IPS-18c (cell line): ENCODE measurements around the gene ZMAT5.
A peak's percentile ranks its signal among the peaks of the same experiment; 100 is the strongest.

ENCODE experiments used
- H3K4me3 ChIP-seq: 2 replicates; pipeline ENCODE4 v1.7.0; 2013; ENCODE audit warnings: low read depth, mild to moderate bottlenecking, low read length, moderate library complexity; ENCODE audit not compliant: insufficient read depth
- H3K9me3 ChIP-seq: one replicate; pipeline ENCODE4 v1.6.1; 2013; ENCODE audit warnings: mild to moderate bottlenecking, low read length, moderate library complexity; ENCODE audit not compliant: control insufficient read depth, insufficient read depth

ZMAT5 gene

GRCh38 chr22:29741926-29742325, 24.9 kb downstream of the ZMAT5 start:
- Histone ChIP-seq H3K9me3 (no peaks in the 10 kb centered on the region), H3K4me3 (no peak overlapping the region)

GRCh38 chr22:29740216-29740615, 26.6 kb downstream of the ZMAT5 start:
- H3K9me3 ChIP-seq: no peaks in the 10 kb centered on the region

GRCh38 chr22:29739346-29739875, 27.4 kb downstream of the ZMAT5 start:
- Histone ChIP-seq H3K4me3 (no peak overlapping the region), H3K9me3 (no peaks in the 10 kb centered on the region)

More at GRCh38 chr22:29740216-29740615, 26.6 kb downstream of the ZMAT5 start:
- H3K4me3 ChIP-seq: no peak overlapping the region

GRCh38 chr22:29738118-29738815, 28.5 kb downstream of the ZMAT5 start:
- no peaks in the 10 kb centered on the region for H3K9me3 ChIP-seq

GRCh38 chr22:29737251-29738117, 29.3 kb downstream of the ZMAT5 start:
- Histone ChIP-seq H3K9me3 (no peaks in the 10 kb centered on the region), H3K4me3 (no peak overlapping the region)

More at GRCh38 chr22:29738118-29738815, 28.5 kb downstream of the ZMAT5 start:
- no peak overlapping the region for H3K4me3 ChIP-seq

- no peak overlapping the region; the same call in 1 of the 2 replicates for H3K4me3 ChIP-seq
- no peaks in the 10 kb centered on the region for H3K9me3 ChIP-seq
Observed at GRCh38 chr22:29735416-29735815, 31.4 kb downstream of the ZMAT5 start.

GRCh38 chr22:29734838-29735237, 32.0 kb downstream of the ZMAT5 start:
- H3K9me3 ChIP-seq: no peaks in the 10 kb centered on the region
- no peak overlapping the region for H3K4me3 ChIP-seq

GRCh38 chr22:29734406-29734805, 32.4 kb downstream of the ZMAT5 start:
- H3K9me3 ChIP-seq: no peaks in the 10 kb centered on the region
- H3K4me3 ChIP-seq: no peak overlapping the region

- Histone ChIP-seq H3K4me3 (no peak overlapping the region), H3K9me3 (no peaks in the 10 kb centered on the region)
Observed at GRCh38 chr22:29733362-29734201, 33.2 kb downstream of the ZMAT5 start.

GRCh38 chr22:29732883-29733282, 33.9 kb downstream of the ZMAT5 start:
- H3K9me3 ChIP-seq: no peaks in the 10 kb centered on the region
- no peak overlapping the region for H3K4me3 ChIP-seq

- Histone ChIP-seq H3K4me3 (no peak overlapping the region), H3K9me3 (no peaks in the 10 kb centered on the region)
Observed at GRCh38 chr22:29731058-29731850, 35.6 kb downstream of the ZMAT5 start.

GRCh38 chr22:29729161-29729560, 37.6 kb downstream of the ZMAT5 start:
- Histone ChIP-seq H3K4me3 (no peak overlapping the region), H3K9me3 (no peaks in the 10 kb centered on the region)

- Histone ChIP-seq H3K4me3 (0 out of 2 replicates have a peak overlapping the region, but pooled peaks have one; percentile 4), H3K9me3 (no peaks in the 10 kb centered on the region)
Observed at GRCh38 chr22:29727131-29727523, 39.7 kb downstream of the ZMAT5 start.

- Histone ChIP-seq H3K4me3 (0 out of 2 replicates have a peak overlapping the region, but pooled peaks have one; percentile 4), H3K9me3 (no peaks in the 10 kb centered on the region)
Observed at GRCh38 chr22:29726512-29727130, 40.2 kb downstream of the ZMAT5 start.

GRCh38 chr22:29726106-29726505, 40.7 kb downstream of the ZMAT5 start:
- no peak overlapping the region for H3K4me3 ChIP-seq
- H3K9me3 ChIP-seq: no peaks in the 10 kb centered on the region

GRCh38 chr22:29724843-29725242, 42.0 kb downstream of the ZMAT5 start:
- Histone ChIP-seq H3K9me3 (no peaks in the 10 kb centered on the region), H3K4me3 (no peak overlapping the region)
